Germinal center (tissue), 1 donor: ENCODE results near the gene AKAP17A.
"Not testable (repeated sequence)": the region's sequence is repeated elsewhere in the genome, so short reads cannot be mapped to it uniquely, and the experiment has no call there.

Experiments
- DNase-seq: peaks from one replicate; pipeline ENCODE4 v3.0.0; 2012; ENCODE audit warnings: mixed read lengths, low spot score

Gene AKAP17A

GRCh38 chrX:1591102-1591862 lies at the start of gene AKAP17A:
TSS of gene AKAP17A (plus strand) at chrX:1591604. CDS start at chrX:1593463, 1,859 bp downstream.
- DNase-seq: peak; percentile 95

GRCh38 chrX:1542994-1543725 lies 48.2 kb upstream of the AKAP17A start:
- no peak for DNase-seq

DNA sequence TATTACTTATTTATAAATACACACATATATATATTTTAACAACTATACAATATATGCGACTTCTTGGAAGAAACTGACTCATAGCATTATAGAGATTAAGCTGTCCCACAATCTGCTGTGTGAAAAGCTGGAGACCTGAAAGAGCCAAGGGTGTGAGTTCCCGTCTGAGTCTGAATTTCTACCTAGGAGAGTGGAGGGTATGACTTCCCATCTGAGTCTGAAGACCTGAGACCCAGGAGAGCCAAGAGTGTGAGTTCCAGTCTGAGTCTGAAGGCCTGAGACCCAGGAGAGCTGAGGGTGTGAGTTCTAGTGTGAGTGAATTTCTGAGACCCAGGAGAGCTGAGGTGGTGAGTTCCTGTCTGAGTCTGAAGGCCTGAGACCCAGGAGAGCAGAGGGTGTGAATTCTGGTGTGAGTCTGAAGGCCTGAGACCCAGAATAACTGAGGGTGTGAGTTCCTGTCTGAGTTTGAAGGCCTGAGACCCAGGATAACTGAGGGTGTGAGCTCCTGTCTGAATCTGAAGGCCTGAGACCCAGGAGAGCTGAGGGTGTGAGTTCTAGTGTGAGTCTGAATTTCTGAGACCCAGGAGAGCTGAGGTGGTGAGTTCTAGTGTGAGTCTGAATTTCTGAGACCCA lies 45.5 kb upstream of the AKAP17A start:
- DNase-seq: no peak

- no peak for DNase-seq
Observed at GRCh38 chrX:1546691-1547251, 44.6 kb upstream of the AKAP17A start.

DNA sequence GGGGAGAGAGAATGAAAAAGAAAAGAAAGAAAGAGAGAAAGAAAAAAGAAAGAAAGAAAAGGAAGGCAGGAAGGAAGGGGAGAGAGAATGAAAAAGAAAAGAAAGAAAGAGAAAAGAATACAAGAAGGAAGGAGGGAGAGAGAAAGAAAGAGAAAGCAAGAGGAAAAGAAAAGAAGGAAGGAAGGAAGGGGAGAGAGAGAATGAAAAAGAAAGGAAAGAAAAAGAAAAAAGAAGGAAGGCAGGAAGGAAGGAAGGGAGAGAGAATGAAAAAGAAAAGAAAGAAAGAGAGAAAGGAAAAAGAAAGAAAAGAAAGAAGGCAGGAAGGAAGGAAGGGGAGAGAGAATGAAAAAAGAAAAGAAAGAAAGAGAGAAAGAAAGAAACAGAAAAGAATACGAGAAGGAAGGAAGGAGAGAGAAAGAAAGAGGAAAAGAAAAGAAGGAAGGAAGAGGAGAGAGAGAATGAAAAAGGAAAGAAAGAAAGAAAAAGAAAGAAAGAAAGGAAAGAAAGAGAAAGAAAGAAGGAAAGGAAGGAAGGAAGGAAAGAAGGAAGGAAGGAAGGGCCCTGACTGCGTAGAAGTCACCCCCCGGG lies 39.4 kb upstream of the AKAP17A start:
- DNase-seq: no peak

- peak; percentile 74 for DNase-seq
Observed at GRCh38 chrX:1554469-1555210, 36.8 kb upstream of the AKAP17A start.

DNA sequence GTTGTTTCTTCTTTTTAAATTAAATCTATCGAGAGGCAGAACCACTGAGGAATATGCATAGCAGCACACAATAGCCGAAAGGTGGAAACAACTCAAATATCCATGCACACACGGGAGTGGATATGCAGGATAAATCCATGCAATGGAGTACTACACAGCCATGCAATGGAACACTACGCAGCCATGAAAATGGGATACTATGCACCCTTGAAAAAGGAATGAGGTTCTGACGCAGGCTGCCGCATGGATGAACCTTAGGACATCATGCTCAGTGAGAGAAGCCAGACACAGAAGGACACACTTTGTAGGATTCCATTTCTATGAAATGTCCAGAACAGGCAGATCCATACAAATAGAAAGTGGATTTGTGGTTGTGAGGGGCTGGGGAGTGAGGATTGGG lies 36.0 kb upstream of the AKAP17A start:
- DNase-seq: no peak

- not testable (repeated sequence) for DNase-seq
Observed at GRCh38 chrX:1557442-1557841, 34.0 kb upstream of the AKAP17A start.

GRCh38 chrX:1558761-1559468 lies 32.5 kb upstream of the AKAP17A start:
- no peak for DNase-seq

GRCh38 chrX:1561164-1561563 lies 30.2 kb upstream of the AKAP17A start:
- no peak for DNase-seq

GRCh38 chrX:1564077-1564476 lies 27.3 kb upstream of the AKAP17A start:
- DNase-seq: not testable (repeated sequence)

- DNase-seq: no peak
Observed at GRCh38 chrX:1564750-1565683, 26.4 kb upstream of the AKAP17A start.

- DNase-seq: not testable (repeated sequence)
Observed at GRCh38 chrX:1574181-1574580, 17.2 kb upstream of the AKAP17A start.

- DNase-seq: no peak
Observed at GRCh38 chrX:1576201-1576992, 15.0 kb upstream of the AKAP17A start.

- no peak for DNase-seq
Observed at GRCh38 chrX:1577845-1578244, 13.6 kb upstream of the AKAP17A start.

DNA sequence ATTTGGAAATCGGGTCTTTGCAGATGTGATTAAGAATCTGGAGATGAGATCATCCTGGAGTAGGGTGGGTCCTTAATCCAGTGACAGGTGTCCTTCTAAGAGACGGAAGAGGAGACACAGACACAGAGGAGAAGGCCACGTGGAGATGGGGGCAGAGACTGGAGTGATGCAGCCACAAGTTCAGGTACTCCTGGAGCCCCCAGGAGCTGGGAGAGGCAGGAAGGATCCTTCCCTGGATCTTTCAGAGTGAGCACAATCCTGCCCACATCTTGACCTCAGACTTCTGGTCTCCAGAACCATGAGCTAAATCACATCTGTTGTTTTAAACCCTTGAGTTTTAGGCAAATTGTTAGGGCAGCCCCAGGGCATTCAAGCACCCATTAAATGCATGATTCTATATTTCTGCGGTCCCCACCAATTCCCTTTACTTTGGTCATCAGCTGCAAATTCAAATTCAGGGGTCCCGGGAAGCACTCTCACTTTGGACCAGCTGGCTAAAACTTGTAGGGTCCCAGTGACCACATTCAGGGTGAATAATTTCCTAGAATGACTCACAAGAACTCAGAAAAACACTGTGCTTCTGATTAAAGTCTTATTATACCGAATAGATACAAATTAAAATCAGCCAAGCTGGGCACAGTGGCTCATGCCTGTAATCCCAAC lies 12.8 kb upstream of the AKAP17A start:
- DNase-seq: no peak

DNA sequence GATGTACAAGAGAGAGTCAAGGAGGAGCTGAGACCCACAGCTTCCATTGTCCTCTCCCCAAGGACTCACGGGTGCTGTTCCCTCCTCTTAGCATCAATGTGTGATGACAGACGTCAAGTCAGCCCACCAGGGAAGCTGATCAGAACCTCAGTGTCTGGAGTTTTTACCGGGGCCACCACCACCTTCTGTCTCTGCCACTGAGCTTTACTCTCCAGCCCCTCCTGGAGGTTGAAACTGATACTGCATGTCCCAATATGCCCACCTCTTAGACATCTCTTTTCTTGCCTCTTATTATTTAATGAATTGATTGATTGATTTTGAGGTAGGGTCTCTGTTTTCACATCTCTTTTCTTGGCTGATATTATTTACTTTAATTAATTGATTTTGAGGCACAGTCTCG lies 10.3 kb upstream of the AKAP17A start:
- peak; percentile 84 for DNase-seq

DNA sequence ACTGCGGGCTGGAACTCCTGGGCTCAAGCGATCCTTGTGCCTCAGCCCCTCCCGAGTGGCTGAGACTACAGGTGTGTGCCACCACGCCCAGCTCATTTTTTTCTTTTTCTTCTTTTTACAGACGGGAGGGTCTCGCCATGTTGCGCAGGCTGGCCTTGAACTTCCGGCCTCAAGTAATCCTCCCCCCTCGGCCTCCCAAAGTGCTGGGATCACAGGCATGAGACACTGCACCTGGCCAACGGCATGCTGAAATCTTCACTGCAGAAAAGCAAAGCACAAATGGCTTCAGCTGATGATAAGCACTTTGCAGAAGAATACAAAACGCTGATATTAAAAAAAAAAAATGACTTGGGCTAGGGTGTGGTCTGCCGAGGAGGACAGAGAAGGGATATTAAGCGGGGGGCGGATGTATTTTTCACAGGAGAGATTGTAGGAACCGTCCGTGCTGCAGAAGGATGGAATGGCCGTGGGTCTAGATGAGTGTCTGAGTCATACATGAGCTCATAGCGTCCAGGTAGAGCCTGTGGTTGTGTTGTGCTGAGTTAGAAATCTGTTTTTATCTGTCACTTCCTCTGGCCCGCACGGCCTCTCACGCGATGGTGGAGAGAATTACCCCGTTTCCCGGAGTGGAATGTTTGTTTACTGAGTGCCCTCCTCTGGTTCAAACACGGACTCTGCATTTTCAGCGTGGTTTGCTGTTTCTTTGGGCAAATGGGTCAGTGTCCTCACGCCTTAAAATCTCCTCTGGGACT lies 8.5 kb upstream of the AKAP17A start:
- peak; percentile 16 for DNase-seq
